Measurements from ENCODE around the gene EPS8L1.
"Not testable (repeated sequence)": the region's sequence is repeated elsewhere in the genome, so short reads cannot be mapped to it uniquely, and the experiment has no call there.

The EPS8L1 gene

GRCh38 chr19:55075371-55075998 is at the start of gene EPS8L1:
Gene EPS8L1, plus strand, starts transcription at chr19:55075869. Its CDS starts 576 bp downstream, at chr19:55076445.
- DNase-seq = no peak

- not testable (repeated sequence) for DNase-seq
These were observed 48.6 kb upstream of the EPS8L1 start for GRCh38 chr19:55027140-55027471.

GRCh38 chr19:55027472-55028337 is 48.0 kb upstream of the EPS8L1 start:
- DNase-seq = no peak

GRCh38 chr19:55028757-55029156 is 46.9 kb upstream of the EPS8L1 start:
- DNase-seq = no peak

GRCh38 chr19:55031178-55031577 is 44.5 kb upstream of the EPS8L1 start:
- no peak for DNase-seq

GRCh38 chr19:55032170-55032800 is 43.4 kb upstream of the EPS8L1 start:
- no peak for DNase-seq

GRCh38 chr19:55032976-55033643 is 42.6 kb upstream of the EPS8L1 start:
- not testable (repeated sequence) for DNase-seq

GRCh38 chr19:55034751-55035150 is 40.9 kb upstream of the EPS8L1 start:
- DNase-seq = no peak

- no peak for DNase-seq
These were observed 39.6 kb upstream of the EPS8L1 start for GRCh38 chr19:55036058-55036457.

GRCh38 chr19:55037603-55038002 is 38.1 kb upstream of the EPS8L1 start:
- DNase-seq = not testable (repeated sequence)

- DNase-seq = not testable (repeated sequence)
These were observed 35.0 kb upstream of the EPS8L1 start for GRCh38 chr19:55040654-55041053.

GRCh38 chr19:55041244-55041626 is 34.4 kb upstream of the EPS8L1 start:
- no peak for DNase-seq

- DNase-seq = no peak
These were observed 33.9 kb upstream of the EPS8L1 start for GRCh38 chr19:55041627-55042343.

- no peak for DNase-seq
These were observed 33.4 kb upstream of the EPS8L1 start for GRCh38 chr19:55042344-55042678.

- no peak for DNase-seq
These were observed 33.0 kb upstream of the EPS8L1 start for GRCh38 chr19:55042688-55043087.

GRCh38 chr19:55044286-55044685 is 31.4 kb upstream of the EPS8L1 start:
- no peak for DNase-seq

GRCh38 chr19:55044771-55045716 is 30.6 kb upstream of the EPS8L1 start:
- DNase-seq = no peak

GRCh38 chr19:55046975-55047622 is 28.6 kb upstream of the EPS8L1 start:
- DNase-seq = no peak

- DNase-seq = no peak
These were observed 27.7 kb upstream of the EPS8L1 start for GRCh38 chr19:55047951-55048350.

GRCh38 chr19:55048446-55048845 is 27.2 kb upstream of the EPS8L1 start:
- DNase-seq = no peak
